Measurements from ENCODE around the gene GARIN5B. TPM values are rescaled to one million over a fixed set of nuclear protein-coding genes. Genes with fewer than 3 reads are reported as not detected.

The GARIN5B gene
- total RNA-seq, 4 donors from 2014 or later: 0.18 TPM; not detected in 3

GRCh38 chr19:55360902-55361301 is 2.2 kb downstream of the GARIN5B start:
- no peaks in the 10 kb centered on the region for H3K4me1 ChIP-seq
- H3K9me3 ChIP-seq: no peaks in the 10 kb centered on the region
- intact Hi-C loops (cut with DNase I; ENCODE audit: low total_unique reads): no loop called here
- H3K36me3 ChIP-seq: no peaks in the 10 kb centered on the region
- no peak overlapping the region for H3K27ac ChIP-seq
- TF ChIP-seq POLR2A (IDR thresholded peaks at IDR 0.05) (no peak), CTCF (IDR thresholded peaks at IDR 0.05) (no peak)
- H3K4me3 ChIP-seq: no peak overlapping the region
- no peaks in the 10 kb centered on the region for H3K27me3 ChIP-seq
- DNase-seq: no peak

GRCh38 chr19:55358943-55359908 is 3.8 kb downstream of the GARIN5B start:
- DNase-seq: no peak
- Histone ChIP-seq H3K9me3 (no peaks in the 10 kb centered on the region), H3K4me3 (no peak overlapping the region), H3K4me1 (peaks cover 0 to 6% of the 10 kb centered on the region in 2 donors), H3K36me3 (no peaks in the 10 kb centered on the region), H3K27ac (no peak overlapping the region), H3K27me3 (peaks cover 2 to 7% of the 10 kb centered on the region in 2 donors)
- intact Hi-C loops (cut with DNase I; ENCODE audit: low total_unique reads): no loop called here
- TF ChIP-seq CTCF (IDR thresholded peaks at IDR 0.05): no peak
- no peak for TF ChIP-seq POLR2A (IDR thresholded peaks at IDR 0.05)

- H3K4me1 ChIP-seq: peaks cover 1 to 11% of the 10 kb centered on the region in 2 donors
- H3K36me3 ChIP-seq: no peaks in the 10 kb centered on the region
- DNase-seq: no peak
- no peaks in the 10 kb centered on the region for H3K9me3 ChIP-seq
- peaks cover 10 to 13% of the 10 kb centered on the region in 2 donors for H3K27me3 ChIP-seq
- H3K27ac ChIP-seq: no peak overlapping the region
- H3K4me3 ChIP-seq: no peak overlapping the region
- intact Hi-C loops (cut with DNase I; ENCODE audit: low total_unique reads): no loop called here
- TF ChIP-seq CTCF (IDR thresholded peaks at IDR 0.05) (no peak), POLR2A (IDR thresholded peaks at IDR 0.05) (no peak)
Observed at GRCh38 chr19:55358493-55358892, 4.6 kb downstream of the GARIN5B start.

GRCh38 chr19:55355213-55355821 is 7.7 kb downstream of the GARIN5B start:
- Histone ChIP-seq H3K27ac (no peak overlapping the region), H3K4me3 (no peak overlapping the region), H3K27me3 (peaks cover 24 to 36% of the 10 kb centered on the region in 2 donors), H3K9me3 (no peaks in the 10 kb centered on the region), H3K4me1 (peaks cover 5 to 16% of the 10 kb centered on the region in 2 donors), H3K36me3 (no peaks in the 10 kb centered on the region)
- intact Hi-C loops (cut with DNase I; ENCODE audit: low total_unique reads): no loop called here
- TF ChIP-seq CTCF (IDR thresholded peaks at IDR 0.05): no peak
- no peak for TF ChIP-seq POLR2A (IDR thresholded peaks at IDR 0.05)
- no peak for DNase-seq

GRCh38 chr19:55354698-55355212 is 8.3 kb downstream of the GARIN5B start, which contains the start of gene COX6B2:
Gene COX6B2, minus strand, starts transcription at chr19:55354719. Its CDS starts 198 bp downstream, at chr19:55354521.
- no peaks in the 10 kb centered on the region for H3K9me3 ChIP-seq
- H3K36me3 ChIP-seq: no peaks in the 10 kb centered on the region
- H3K27ac ChIP-seq: no peak within 1 kb of the TSS
- no peak for DNase-seq
- H3K4me1 ChIP-seq: peaks cover 5 to 16% of the 10 kb centered on the region in 2 donors
- no peak for TF ChIP-seq POLR2A (IDR thresholded peaks at IDR 0.05)
- no peak for TF ChIP-seq CTCF (IDR thresholded peaks at IDR 0.05)
- H3K4me3 ChIP-seq: peak within 1 kb of the TSS; percentile 22 to 29
- H3K27me3 ChIP-seq: peaks cover 24 to 36% of the 10 kb centered on the region in 2 donors
- intact Hi-C loops (cut with DNase I; ENCODE audit: low total_unique reads): no loop called here

Data from uterus (tissue), 4 donors.